Stimulated activated CD4-positive, alpha-beta T cell treated with anti-CD3 and anti-CD28 coated beads, Interleukin-15, amount 100 ng/mL, for 24 hours (primary cell): ENCODE measurements around the gene PKDCC.
A peak's percentile ranks its signal among the peaks of the same experiment; 100 is the strongest.
"Not testable (repeated sequence)": the region's sequence is repeated elsewhere in the genome, so short reads cannot be mapped to it uniquely, and the experiment has no call there.

ENCODE experiments used
- DNase-seq: peaks from one replicate; pipeline ENCODE4 v3.0.0-alpha.2; 2020

The PKDCC gene

GRCh38 chr2:42067521-42067920 lies 19.7 kb downstream of the PKDCC start:
- no peak for DNase-seq

- DNase-seq, result no peak
Observed at GRCh38 chr2:42068571-42069178, 20.9 kb downstream of the PKDCC start.

- no peak for DNase-seq
Observed at GRCh38 chr2:42069568-42069967, 21.7 kb downstream of the PKDCC start.

- DNase-seq, result no peak
Observed at GRCh38 chr2:42071791-42072190, 24.0 kb downstream of the PKDCC start.

DNA sequence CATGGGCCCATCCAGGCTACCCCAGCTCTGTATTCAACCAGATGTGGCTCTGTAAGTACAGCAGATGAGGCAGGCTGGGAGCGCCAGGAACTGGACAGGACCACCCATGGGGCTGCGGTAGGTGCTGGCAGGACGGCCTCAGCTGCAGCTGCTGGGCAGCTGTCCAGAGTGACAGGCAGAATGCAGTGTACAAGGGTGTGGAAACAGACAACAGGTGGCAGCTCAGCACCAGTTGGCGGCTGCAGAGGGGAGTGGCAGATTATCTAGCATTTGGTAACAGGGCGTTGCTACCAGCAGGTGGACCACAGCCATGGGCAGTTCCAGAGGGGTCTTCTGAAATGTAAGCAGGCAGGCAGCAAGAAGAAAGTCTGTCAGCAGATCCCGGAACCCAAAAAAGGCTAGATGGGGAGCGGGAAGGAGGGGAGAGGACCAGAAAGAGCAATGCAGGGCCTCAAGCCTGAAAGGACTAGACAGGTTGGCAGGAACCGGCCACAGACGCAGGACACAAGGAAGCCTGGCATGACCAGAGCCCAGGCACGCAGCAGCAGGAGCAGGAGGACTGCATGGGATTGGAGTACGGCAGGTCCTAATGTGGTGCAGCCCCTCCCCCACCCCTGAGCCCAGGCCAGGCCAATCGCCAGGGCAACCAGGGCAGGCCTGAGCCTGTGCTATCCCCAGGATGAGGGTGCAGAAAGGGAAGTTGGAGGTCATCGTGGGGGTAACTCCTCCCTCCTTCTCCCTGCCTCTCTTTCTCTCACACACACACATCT lies 24.7 kb downstream of the PKDCC start:
- DNase-seq, result no peak

DNA sequence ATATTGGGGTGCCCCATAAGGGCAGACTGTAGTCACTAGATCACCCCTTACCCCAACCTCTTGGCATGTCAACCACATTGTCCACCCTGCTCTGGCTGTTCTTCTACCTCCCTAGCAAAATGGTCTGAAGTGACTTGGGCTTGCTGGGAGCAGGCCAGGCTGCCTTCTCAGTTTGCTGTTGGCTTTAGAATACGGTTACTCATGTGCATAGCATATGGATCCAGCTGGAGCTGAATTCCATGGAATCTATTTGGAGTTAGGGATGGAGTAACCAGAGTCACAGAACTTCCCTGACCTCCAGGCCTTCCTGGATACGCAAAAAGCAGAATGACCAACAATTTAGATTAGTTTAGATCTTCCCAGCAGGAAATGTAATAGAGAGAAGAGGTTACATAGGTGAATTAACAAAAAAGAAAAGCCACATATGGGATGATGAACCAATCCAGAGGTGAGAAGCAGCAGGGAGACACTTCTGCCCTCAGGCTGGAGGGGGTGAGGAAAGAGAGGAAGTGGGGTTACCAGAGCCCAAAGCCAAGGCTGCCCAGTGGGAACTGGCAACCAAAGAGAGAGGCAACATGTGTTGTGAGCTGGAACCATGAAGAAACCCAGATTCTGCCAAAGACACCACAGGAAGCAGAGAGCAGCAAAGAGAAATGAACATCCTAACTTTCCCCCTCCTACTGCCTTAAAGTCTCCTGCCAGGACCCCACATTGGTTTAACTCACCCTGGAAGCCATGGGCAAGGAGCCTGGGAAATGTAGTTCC lies 26.1 kb downstream of the PKDCC start:
- DNase-seq, result no peak

DNA sequence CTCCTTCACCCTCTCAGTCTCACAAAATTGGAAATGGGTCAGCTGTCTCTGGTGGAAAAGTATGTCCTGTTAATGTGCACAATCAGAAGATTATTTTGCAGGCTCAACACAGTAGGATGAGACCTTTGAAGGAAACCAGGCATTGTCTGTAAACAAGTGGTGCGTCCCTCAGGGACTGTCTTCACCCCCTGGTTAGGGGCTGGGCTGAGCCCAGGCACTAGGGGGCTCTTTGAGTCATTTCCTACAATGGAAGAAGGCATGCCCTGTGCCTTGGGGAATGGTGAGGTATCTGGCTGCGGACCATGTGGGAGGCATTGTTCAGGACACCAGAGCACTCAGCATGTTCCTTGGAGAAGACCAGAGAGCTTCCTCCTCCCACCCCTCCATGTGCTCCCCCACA lies 26.8 kb downstream of the PKDCC start:
- no peak for DNase-seq

- DNase-seq, result no peak
Observed at GRCh38 chr2:42076357-42077225, 28.8 kb downstream of the PKDCC start.

DNA sequence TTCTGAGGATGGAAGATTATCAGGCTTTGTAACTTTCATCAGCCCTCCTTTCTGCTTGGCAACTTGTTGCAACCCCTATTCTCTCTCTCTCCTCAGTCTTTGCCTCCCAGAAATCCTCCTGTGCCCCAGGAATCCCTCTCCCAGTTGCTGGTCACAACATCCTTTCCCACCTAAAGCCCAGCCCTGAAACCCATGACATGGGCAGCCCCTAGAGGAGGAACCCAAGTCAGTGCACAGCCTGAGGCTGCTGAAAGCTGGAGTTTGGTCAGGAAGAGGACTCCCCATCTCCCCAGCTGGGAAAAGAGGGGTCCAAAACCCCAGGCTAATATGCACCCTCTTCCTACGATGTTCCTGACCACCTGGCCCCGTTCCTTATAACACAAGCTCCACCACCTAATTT lies 29.5 kb downstream of the PKDCC start:
- DNase-seq, result no peak

GRCh38 chr2:42079737-42080287 lies 32.0 kb downstream of the PKDCC start:
- no peak for DNase-seq

DNA sequence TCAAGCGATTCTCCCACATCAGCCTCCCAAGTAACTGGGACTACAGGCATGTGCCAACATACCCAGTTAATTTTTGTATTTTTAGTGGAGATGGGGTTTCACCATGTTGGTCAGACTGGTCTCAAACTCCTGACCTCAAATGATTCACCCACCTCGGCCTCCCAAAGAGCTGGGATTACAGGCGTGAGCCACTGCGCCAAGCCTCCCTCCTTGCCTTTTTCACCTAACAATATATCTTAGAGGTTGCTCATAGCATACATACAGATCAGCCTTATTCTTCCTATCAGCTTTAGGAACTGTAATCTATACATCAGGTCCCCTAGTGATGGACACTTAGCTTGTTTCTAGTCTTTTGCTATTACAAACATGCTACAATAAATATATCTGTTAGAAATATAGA lies 33.3 kb downstream of the PKDCC start:
- DNase-seq, result not testable (repeated sequence)

- no peak for DNase-seq
Observed at GRCh38 chr2:42082016-42082415, 34.2 kb downstream of the PKDCC start.

GRCh38 chr2:42084231-42084671 lies 36.4 kb downstream of the PKDCC start:
- no peak for DNase-seq

DNA sequence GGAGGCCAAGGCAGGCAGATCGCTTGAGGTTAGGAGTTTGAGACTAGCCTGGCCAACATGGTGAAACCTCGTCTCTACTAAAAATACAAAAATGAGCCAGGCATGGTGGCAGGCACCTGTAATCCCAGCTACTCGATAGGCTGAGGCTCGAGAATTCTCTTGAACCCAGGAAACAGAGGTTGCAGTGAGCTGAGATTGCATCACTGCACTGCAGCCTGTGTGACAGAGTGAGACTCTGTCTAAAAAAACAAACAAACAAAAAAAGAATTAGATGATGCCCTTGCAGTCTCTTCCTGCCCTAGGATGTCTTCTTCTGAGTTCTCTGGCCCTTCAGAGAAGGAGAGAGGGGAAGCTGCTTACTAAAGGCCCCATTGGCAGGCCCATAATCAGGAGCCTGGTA lies 37.2 kb downstream of the PKDCC start:
- DNase-seq, result not testable (repeated sequence)

DNA sequence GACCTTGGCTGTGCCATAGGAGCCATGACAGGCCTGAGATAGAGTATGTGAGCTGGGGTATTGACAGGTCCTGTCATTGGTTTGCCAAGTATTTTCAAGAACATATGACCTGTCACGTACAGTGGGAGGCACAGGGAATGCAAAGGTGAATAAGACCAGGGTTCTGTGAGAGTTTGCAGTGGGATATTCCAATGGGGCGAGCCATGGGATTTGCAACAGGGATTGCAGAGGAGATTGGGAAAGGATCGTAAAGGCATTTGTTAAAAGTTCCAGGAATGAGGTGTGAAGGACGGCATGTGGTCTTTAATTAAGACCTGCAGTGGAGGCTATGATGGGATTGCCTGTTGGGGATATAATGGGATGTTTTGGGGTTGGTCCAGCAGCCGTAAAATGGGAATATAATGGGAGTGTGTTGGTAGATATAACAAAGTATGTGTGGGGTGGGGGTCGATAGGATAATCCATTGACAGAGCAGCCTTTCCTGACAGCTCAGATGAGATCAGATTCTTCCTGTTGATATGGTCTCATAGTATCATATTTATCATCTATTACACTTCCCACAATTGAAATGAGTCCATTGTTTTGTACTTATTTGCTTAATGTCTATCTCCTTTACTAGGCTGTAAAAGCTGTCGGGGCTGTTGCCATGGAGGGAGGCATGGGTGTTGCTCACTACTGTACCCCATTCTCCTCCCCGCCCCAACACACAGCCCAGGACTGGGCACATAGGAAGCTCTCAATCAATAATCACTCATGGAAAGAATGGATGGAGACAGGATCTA lies 38.1 kb downstream of the PKDCC start:
- no peak for DNase-seq

- peak; percentile 29 for DNase-seq
Observed at GRCh38 chr2:42086500-42086953, 38.7 kb downstream of the PKDCC start.

DNA sequence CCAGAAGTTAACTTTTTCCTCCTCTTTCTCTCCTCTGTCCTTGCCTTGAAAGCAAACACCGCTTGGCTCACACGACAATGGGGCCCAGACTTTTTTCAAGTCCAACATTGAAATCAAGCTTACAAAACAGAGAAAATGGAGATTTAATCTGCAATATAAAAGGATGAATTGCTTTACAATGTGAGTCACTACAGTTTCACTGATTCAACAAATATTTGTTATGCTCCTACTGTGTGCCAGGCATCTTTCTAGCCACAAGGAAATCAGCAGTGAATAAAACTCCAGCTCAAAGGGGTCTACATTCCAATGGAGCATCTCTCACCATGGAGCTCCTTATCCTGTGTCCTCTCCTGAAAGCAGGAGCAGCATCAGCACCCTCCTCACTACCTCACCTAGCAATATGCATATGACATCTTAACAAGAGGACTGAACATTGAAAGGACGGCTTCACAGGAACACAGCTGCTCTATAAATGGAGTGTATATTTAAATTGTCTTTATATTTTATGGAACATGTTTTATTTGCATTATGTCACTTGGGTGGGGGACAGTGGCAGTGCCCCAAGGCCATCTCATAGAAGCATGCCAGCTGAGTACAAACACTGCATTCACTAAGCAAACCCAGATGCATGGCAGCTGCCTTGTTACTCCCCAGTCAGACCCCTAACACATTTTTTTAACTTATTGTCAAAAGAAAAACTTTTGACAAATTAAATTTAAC lies 39.5 kb downstream of the PKDCC start:
- no peak for DNase-seq

- no peak for DNase-seq
Observed at GRCh38 chr2:42087857-42088195, 40.0 kb downstream of the PKDCC start.

DNA sequence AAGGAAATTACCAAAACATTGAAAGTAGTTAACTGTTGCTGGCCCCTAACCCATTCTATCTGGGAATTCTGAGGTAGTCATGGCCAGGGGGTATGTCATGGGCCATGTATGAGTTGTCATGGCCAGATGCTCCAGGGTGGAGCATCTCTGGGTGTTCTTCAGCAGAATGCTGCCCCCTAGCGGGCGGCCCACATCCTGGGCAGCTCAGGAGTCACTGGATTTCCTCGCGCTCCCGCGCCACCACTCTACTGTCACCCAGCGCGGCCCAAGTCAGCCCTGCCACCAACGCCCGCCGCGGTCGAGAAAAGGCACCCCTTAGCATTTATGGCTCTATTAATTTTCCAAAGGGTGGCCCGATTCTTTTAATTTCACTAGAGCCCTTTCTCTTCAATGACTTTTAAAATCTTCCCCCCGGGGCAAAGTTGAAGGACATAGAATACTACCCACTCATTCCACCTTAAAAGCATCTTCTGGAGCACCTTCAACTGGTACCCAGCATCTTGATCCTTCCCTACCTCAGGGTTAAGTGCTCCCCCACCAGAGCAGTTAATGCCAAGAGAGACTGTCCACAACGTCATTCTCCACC lies 41.6 kb downstream of the PKDCC start:
- peak; percentile 77 for DNase-seq

DNA sequence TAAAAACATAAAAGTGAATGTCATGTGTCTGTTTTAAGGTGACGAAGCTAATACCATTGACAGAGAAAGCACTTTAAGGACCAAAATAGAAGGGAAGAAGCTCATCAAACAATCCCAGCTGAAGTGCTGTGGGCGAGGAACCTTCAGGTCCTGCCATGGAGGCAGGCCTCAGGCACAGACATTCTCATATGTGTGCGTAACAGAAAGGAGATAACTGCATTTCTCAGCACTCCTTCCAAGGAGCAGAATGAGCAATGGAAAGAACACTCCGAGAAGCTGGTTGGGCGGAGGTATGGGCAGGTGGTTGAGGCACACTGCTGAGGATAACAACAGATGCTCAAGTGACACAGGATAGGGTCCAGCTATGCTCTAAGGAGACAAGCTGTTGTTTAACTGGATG lies 42.4 kb downstream of the PKDCC start:
- DNase-seq, result no peak

DNA sequence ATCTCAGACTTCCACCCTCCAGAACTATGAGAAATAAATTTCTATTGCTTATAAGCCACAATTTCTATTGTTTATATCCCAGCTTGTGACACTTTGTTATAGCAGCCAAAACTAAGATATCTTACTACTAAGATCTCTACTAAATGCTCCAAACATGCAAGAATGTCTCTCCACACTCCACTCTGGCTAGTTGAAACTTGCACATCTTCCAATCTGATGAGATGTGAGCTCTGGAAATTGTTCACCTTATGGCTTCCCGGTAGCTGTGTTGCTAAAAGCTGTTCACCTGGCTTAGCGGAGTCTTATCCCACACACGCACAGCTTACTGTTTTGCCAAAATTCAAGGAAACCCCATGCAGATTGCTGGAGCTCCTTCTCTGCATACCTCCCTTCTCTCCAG lies 43.9 kb downstream of the PKDCC start:
- DNase-seq, result no peak
